Stimulated activated CD8-positive, alpha-beta memory T cell treated with anti-CD3 and anti-CD28 coated beads, Interleukin-4, amount 100 ng/mL, for 1 hour (primary cell): ENCODE results near the gene ECM1.

Experiments
- DNase-seq, 2 donors: peaks; one replicate each; pipeline ENCODE4 v3.0.0-alpha.2; 2020; ENCODE audit warnings: low read depth in 2 of 2, low spot score in 1 of 2

Gene ECM1

DNA sequence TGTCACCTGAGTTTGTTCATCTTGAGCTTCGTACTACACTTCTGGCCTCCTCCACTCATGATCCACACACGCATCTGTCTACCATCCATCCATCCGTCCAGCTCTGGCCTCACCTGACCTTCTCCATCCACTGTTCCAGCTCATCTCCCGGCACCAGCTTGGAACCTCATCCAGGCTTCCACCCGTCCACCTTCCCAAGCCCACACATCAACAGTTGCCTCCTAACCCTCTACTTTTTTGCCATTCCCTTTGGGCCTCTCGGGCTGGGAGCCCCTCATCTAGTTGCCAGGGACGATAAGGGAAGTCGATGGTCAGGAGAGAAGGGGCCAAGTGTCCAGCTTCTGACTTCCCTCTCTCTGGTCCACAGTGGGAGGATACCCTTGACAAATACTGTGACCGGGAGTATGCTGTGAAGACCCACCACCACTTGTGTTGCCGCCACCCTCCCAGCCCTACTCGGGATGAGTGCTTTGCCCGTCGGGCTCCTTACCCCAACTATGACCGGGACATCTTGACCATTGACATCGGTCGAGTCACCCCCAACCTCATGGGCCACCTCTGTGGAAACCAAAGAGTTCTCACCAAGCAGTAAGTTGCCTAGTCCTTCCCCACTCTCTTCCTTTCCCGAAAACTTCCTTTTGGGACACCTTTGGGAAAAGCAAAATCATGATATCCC is 4.2 kb downstream of the ECM1 start:
- no peak for DNase-seq

DNA sequence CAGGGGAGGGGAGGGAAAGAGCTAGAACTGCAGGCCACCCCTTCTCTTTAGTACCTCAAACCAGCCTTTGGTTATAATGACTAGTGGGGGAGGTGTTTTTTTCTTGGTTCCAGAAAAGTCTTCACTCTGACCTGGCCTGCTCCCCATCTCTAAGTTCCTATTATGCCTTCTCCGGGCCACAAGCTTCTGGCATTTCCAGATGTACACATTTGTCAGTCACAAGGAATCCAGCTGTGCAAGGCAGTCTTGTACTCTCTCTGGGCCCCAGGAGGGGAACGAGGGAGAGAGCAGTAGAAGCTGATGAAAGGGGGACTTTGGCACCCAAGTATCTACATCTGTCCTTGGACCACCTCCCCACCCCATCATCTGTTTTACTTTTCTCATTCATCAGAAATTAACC is 4.9 kb downstream of the ECM1 start:
- DNase-seq, result no peak

DNA sequence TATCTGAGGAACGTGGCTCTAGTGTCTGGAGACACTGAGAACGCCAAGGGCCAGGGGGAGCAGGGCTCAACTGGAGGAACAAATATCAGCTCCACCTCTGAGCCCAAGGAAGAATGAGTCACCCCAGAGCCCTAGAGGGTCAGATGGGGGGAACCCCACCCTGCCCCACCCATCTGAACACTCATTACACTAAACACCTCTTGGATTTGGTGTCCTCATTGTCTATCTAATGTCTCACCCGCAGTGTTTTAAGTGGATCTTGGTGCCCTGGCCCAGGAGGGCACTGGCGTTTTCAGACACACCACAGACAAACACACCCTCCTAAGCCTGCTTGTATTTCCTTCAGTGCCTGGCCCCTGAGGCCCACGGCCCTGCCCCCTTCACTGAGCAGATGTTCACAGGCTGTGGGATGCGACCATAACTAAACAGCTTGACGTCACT is 5.5 kb downstream of the ECM1 start:
- DNase-seq, result no peak

DNA sequence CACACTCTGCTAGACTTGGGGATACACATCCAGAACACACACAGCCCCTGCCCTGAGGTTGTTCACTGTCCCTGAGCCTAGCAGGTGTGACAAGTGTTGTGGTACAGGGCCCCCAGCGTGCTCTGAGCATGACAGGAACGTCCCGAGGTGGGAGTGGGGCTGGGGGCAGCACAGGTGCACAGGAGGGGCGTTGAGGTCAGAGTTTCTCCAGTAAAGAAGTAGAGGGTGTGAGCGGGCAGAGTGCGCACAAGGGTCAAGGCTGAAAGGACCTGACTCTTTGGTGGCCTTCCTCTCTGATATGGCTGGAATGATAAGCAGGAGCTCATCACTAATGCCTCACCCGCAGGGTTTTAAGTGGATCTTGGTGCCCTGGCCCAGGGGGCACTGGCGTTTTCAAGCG is 6.4 kb downstream of the ECM1 start:
- no peak for DNase-seq

DNA sequence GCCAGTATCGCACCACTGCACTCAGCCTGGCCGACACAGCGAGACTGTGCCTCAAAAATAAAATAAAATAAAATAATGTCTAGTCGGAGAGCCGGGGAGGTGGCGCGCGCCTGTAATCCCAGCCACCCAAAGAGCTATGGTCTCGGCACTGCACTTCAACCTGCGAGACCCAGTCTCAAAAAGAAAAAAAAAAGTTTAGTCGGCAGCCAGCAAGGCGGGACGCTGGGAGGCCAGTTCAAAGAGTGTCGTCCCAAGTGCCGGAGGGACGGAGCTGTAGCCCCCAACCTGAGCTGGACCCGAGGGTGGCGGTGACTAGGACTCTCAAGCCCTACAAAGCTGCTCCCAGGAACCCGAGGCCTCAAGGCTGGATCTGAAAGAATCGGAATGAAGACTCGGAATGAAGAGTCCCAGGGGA is 7.0 kb downstream of the ECM1 start:
- DNase-seq, result no peak

DNA sequence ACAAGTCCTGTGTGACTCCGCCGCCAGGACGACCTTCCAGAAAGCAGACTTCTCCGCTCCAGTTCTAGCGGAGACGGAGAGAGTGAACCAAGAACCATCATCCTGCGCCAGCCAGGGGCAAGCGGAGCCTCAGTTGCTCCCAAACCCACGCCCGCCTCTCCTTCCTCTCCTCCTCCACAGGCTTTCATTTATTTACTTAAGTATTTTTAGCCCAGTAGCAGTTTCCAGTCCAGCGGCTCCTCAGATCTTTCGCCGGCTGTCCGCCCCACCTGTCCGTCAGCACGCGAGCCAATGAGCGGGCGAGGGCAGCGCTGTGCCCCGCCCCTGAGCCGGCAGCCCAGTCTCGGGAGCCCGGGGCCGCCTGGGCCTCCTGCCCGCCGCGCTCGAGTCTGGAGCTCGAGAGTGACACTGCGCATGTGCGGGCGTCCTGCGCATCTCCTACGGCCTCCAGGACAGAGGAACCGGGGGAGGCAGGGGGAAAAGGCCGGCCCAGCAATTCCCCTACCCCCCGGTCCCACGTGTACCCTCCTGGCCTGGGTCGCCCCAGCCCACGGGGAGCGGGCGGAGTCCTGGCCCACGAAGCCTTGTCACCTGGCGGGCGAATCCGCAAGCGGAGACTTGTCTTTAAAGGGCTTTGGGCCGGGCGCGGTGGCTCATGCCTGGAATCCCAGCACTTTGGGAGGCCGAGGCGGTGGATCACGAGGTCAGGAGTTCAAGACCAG is 7.6 kb downstream of the ECM1 start, which contains the start of gene FALEC:
Gene FALEC (plus strand): TSS at position 425 of the 722 bp plus-strand sequence.
- DNase-seq, result peak; percentile 59 to 84

DNA sequence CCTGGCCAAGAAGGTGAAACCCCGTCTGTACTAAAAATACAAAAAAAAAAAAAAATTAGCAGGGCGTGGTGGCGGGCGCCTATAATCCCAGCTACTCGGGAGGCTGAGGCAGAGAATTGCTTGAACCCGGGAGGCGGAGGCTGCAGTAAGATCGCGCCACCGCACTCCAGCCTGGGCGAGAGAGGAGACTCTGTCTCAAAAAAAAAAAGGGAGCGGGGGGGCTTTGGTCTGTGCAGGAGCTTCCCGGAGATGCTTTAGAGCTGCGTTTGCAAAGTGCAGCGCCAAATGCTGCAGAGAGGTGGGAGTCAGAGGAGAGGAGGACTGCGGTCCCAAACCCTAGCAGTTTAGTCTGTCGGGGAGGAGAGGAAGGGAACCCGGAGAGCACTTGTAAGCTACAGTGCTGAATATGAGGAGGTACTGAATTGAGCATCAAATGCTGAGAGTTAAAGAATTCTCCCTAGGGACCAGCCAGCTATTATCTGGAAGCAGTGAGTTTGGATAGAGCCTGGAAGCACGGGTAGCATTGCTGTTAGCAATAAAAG is 8.2 kb downstream of the ECM1 start:
- no peak for DNase-seq

DNA sequence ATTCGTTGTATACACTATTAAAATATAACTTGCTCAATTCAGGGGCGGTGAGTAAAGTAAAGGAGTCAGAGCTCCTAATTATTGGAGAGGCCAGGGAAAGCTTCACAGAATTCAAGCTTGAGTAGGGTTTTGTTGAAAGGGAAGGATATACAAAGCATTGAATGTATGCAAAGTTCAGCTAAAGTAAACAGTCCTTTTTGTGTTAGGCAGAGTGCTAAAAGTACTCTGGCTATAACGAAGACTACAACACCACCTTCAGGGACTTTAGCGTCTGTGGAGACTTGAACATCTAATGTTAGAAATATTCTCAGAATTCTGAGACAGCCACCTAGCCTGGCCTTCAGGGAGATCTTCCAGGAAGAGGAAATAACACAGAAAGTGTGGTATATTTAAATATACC is 8.7 kb downstream of the ECM1 start:
- DNase-seq, result no peak

DNA sequence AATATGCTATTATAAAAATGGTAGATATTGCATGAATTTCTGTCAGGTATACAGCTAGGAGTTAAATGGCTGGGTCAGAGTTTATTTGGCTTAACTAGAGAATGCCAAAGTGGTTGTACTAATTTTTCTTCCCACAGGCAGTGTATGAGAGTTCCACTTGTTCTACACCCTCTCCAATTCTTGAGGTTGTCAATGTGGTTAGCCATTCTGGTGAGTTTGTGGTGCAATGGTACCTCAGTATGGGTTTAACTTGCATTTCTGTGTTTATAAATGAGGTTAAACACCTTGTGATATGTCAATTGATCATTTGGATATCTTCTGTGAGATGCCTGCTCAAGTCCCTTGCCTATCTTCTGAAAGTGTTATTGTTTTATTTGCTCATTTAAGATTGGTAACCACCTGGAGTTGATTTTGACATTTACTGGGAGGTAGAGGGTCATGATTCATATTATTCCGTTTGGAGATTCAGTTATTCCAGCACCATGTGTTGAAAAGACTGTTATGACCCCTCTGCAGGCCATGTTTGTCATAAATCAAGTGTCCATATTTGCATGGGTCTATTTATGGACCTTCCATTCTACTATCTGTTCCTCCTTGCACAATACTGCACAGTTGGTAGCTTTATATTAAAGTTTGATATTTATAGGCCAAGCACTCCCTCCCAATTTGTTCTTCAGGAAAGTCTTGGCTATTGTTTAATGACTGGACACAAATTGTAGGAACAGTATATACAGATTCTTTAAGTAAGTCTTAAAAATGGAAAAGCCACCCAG is 13.5 kb downstream of the ECM1 start:
- DNase-seq, result no peak

DNA sequence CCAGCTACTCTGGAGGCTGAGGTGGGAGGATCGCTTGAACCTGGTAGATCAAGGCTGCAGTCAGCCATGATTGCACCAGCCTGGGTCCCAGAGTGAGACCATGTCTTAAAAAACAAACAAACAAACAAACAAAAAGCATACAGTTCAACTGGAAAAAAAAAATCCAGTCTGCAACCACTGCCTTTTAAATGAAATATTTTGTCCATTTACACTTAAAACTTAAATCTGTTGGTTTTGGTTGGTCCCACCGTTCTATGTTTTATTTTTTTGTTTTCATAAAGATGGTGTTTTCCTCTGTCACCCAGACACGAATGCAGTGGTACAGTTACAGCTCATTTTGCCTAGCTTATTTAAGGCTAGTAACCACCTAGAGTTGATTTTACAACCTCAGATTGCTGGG is 17.4 kb downstream of the ECM1 start:
- DNase-seq, result no peak

DNA sequence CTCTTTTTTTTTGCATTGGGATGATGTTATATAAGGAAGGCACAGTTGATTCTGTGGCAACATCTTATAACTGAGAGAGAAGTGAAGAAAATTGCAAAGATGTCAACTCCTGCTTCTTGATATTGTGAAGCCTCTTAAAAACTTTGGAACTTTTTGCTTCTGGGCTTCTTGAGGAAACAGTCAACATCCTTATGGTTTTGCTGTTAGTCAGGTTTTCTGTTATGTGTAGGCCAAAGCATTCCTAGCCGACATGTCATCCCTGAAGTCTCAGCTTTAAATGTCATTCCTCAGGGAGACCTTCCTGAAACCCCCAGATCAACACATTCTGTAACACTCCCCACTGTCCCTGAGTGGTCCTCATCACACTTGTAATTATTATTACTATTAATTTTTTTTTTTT is 20.3 kb downstream of the ECM1 start:
- DNase-seq, result no peak

DNA sequence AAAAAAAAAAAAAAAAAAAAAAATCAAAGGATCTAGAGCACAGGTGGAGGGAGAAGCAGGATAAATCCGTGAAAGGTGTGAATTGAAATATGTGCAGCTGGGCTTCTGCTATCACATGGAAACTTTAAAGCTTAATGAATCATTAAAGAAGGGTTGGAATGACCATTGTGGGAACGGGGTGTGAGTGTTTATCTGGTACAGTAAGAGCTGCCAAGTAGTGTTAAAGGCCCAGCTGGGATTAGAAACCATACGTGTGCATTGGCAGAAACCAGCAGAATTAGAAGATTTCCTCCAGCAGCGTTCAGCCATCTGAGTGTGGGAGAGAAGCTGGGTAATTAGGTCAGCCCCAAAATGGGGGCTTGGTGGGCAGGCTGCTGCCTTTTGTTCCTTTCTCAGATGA is 21.1 kb downstream of the ECM1 start:
- no peak for DNase-seq

DNA sequence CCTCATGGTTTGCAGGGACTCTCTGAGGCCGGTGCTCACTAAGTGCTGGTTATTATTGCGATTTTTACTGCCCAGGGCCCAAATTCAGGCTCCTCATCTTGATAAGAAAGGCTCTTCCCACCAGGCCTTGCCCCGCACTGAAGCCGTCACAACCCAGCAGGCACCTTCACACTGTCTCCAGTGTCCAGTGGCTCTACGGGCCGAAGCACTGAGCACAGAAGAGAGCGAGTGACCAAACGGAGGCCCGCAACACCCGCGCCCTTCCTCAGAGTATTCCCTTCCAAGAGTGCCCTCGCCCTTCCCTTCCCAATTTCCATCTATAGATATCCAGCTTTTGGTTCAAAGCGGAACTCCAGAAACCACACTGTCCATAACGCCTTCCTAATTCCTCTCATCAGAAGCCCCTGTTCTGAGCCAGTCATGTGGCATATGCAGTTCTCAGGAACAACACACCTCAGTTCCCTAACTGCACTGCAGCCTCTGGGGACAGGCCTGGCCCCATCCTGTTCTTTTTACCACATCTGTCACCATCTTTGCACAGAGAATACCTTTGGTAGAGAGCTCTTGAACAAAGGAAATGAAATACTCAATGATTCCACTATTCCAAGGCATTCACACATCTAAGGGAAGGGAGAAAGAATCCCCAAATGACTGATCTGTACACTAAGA is 22.7 kb downstream of the ECM1 start:
- DNase-seq, result no peak

DNA sequence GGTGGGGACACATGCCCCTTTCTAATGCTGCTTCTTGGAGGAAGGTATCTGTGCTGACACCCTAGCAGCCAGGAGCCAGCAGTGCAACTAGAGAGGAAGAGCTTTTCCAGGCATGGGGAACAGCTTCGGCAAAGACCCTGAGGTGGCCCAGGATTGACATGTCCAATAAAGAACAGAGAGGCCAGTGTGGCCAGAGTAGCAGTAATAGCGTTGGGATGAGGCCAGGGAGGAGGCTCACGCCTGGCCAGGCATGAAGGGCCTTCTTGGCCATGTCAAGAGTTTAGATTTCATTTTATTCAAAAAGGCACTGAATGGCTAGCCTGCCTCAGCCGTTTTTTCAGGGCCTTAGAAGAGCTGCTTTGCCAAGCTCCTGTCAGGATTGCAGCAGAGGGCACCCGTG is 25.0 kb downstream of the ECM1 start:
- no peak for DNase-seq

DNA sequence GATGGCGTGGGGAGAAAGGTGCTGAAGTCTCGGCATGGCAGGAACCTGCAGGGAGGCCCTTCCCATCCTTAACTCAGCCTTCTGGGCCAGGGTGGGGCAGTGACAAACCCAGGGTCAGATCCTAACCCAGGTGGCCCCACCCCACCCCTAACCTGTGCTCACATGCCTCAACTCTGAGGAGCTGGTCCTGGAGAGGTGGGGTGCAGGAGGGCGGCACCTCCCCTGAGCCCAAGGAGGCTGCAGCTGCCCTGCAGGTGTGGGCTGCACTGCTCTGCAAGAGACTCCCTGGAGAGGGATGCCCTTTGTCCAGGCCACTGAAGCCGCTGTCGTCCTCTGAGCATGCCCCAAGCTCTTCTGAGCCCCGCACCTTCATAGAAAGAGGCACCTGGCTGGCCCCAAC is 26.1 kb downstream of the ECM1 start:
- DNase-seq, result no peak

DNA sequence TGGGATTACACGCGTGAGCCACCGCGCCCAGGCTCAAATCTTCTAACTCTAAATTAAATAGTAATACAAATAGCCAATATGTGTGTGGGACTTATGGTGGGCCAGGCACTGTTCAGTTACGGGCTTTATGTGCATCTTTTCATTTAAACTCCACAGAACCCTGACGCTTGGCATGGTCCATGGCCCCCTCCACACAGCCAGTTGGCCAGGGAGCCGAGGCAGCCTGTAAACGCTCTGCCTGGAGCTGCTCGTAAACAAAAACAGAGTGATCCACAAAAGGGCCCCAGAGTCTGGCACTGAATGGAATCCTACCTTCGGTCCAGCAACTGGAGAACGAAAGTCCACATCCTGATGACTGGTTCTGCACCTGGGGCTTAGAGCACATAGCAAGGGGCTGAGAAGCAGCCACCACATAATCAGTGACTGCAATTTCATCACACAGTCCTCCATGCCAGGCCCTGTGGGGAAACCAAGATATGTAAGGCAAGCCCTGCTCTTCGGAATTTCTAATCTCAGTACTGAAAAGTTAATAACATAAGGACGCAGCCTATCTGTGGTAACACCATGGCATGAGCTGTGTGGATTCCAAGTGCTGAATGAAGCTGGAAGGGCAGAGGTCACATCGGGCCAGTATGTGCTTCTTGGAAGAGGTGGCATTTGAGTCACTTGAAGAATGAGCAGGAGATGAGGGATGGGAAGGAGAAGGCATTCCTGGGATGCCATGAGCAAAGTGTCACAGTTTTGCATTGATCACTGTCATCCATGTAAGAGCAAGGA is 27.8 kb downstream of the ECM1 start:
- no peak for DNase-seq

DNA sequence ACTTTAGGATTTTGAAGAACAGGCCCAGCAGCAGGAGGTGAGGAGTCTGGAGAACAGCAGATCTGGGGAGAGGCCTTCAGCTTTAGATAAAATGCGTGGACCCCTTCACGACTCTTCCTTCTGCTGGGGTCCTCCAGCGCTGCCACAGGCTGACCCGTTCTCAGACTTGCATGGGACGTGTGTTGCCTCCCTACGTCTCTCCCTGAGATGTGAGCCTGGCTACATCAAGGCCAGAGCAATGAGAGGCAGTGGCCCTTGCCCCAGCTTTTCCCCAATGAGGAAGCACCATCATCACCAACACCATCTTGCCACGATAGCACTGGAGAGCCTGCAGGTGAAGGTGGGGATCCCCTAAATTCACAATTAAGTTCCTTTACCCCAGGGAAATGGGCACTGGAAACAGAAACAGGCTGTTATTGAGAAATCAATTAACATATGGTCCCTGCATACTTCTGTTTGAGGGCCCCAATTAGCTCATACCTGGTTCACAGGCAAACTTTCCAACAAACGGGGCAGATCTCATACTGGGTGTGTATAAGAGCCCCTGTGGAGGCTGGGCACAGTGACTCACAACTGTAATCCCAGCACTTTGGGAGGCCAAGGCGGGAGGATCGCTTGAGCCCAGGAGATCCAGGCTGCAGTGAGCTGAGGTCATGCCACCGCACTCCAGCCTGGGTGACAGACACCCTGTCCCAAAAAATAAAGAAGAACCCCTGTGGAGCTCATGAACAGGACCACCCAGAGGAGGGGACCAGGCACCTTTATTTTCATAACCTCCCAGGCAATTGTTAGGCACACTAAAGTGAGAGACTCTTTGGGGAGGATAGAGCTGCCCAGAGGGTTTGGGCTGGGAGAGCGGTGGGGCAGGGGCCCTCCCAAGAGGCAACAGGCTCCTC is 29.2 kb downstream of the ECM1 start:
- no peak for DNase-seq

DNA sequence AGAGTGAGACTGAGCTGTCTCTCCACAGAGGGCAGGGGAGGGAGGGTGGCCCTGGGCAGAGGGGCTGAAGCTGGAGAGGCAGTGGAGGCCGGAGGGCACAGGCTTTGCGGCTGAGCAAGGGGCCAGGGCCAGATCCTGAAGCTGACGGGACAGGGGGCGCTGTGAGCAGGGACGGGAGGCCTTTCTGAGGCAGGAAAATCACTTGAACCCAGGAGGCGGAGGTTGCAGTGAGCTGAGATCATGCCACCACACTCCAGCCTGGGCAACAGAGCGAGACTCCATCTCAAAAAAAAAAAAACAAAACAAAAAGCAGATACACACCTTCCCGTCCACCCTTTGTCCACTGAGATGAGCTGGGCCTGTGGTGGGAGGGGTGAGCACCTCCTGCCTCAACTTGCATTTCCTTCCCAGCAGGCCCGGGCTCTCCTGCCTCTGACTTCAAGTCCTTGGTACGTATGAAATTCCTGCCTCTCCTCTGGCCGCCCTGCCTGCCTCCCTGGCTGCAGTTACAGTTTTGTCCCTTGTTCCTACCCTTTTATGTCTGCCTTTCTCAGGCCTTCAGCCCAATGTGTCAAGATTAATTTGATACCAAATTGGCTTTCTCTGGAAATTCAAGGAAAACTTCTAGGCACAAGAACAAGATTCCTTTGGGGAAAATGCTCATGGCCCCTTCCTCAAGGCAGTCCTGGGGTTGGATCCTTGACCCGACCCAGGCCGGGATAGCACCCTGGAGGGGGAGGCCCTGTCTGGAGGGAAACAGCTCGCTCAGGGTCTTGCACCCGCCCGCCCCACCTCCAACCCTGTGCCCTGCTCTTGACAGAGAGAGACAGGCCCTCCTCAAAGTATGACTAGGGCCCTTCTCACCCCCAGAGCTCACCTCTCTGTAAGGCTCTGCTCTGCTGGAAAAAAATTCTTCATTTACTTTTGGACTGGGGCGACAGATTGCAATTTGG is 30.1 kb downstream of the ECM1 start:
- DNase-seq, result no peak
